Hepatocyte (in vitro differentiated cells): Measurements from ENCODE around the gene PTGDS. TPM values are rescaled to one million over a fixed set of nuclear protein-coding genes. Genes with fewer than 3 reads are reported as not detected.

Experiments
- DNase-seq: peaks from one replicate; pipeline ENCODE4 v3.0.0-alpha.2; 2016; ENCODE audit warnings: low spot score
- H2AFZ ChIP-seq: fragments of 200-600 bp; sonication (generic); 2 replicates; pipeline ENCODE4 v1.6.0; 2016; ENCODE audit warnings: antibody characterized with exemption, mild to moderate bottlenecking
- H3K27ac ChIP-seq: fragments of 200-600 bp; sonication (generic); 2 replicates; pipeline ENCODE4 v1.5.1; 2016; ENCODE audit warnings: mild to moderate bottlenecking
- H3K27me3 ChIP-seq: fragments of 200-600 bp; sonication (generic); 2 replicates; pipeline ENCODE4 v1.6.1; 2016
- H3K36me3 ChIP-seq: fragments of 200-600 bp; sonication (generic); replicated peaks from 2 replicates; pipeline ENCODE4 v1.5.1; 2016; ENCODE audit warnings: low read depth; ENCODE audit not compliant: insufficient read depth
- H3K4me1 ChIP-seq: fragments of 200-600 bp; sonication (generic); 2 replicates; pipeline ENCODE4 v1.5.1; 2016; ENCODE audit warnings: mild to moderate bottlenecking, moderate library complexity; ENCODE audit not compliant: insufficient read depth
- H3K4me2 ChIP-seq: fragments of 200-600 bp; sonication (generic); 2 replicates; pipeline ENCODE4 v1.6.0; 2016
- H3K4me3 ChIP-seq: fragments of 200-600 bp; sonication (generic); 2 replicates; pipeline ENCODE4 v1.5.1; 2016; ENCODE audit warnings: mild to moderate bottlenecking
- H3K79me2 ChIP-seq: fragments of 200-600 bp; sonication (generic); 2 replicates; pipeline ENCODE4 v1.6.0; 2017; ENCODE audit warnings: mild to moderate bottlenecking
- H3K9me2 ChIP-seq: fragments of 200-600 bp; sonication (generic); replicated peaks from 2 replicates; pipeline ENCODE4 v1.6.0; 2017; ENCODE audit warnings: mild to moderate bottlenecking; ENCODE audit not compliant: insufficient read depth
- H3K9me3 ChIP-seq: fragments of 200-600 bp; sonication (generic); 2 replicates; pipeline ENCODE4 v1.5.1; 2016; ENCODE audit warnings: low read depth, mild to moderate bottlenecking
- H4K20me1 ChIP-seq: fragments of 200-600 bp; sonication (generic); 2 replicates; pipeline ENCODE4 v1.6.0; 2016; ENCODE audit warnings: mild to moderate bottlenecking; ENCODE audit not compliant: insufficient read depth, poor library complexity, severe bottlenecking
- EZH2 ChIP-seq: fragments of 200-600 bp; sonication (generic); IDR thresholded peaks from 2 replicates; pipeline ENCODE4 v1.6.1; 2016; ENCODE audit warnings: antibody characterized with exemption, mild to moderate bottlenecking, borderline replicate concordance
- EZH2phosphoT487 ChIP-seq: fragments of 200-600 bp; sonication (generic); IDR thresholded peaks from one replicate; pipeline ENCODE4 v1.6.1; 2018; ENCODE audit warnings: antibody characterized with exemption, mild to moderate bottlenecking, low read depth, moderate library complexity; ENCODE audit not compliant: unreplicated experiment, severe bottlenecking
- WGBS: methylation state at CpG from one replicate; pipeline ENCODE4 v1.1.6; 2016; ENCODE audit warnings: low lambda C conversion rate; ENCODE audit errors: missing lambda C conversion rate; 5-methylcytosine and 5-hydroxymethylcytosine counted together
- polyA plus RNA-seq: library from polyadenylated mRNA; unstranded; fragments of >200 nt; fragmentation: Nextera tagmentation; extraction: Ambion mirVana; gene quantifications from 2 replicates; pipeline ENCODE4 v1.2.1, GENCODE V29; 2016
- total RNA-seq: library from RNA; depleted of rRNA; stranded (reverse); fragments of >200 nt; gene quantifications from 2 replicates; pipeline ENCODE4 v1.2.3, GENCODE V29; 2014
- TF ChIP-seq, protein P1 (sequence below): fragments of 200-600 bp; sonication (generic); IDR thresholded peaks from 2 replicates; pipeline ENCODE4 v1.5.1; 2016; ENCODE audit warnings: antibody characterized with exemption, mild to moderate bottlenecking; ENCODE audit not compliant: poor library complexity

Gene PTGDS
- total and polyA plus RNA-seq, 2 experiments from 2014 or later = 56.0 to 290 TPM

DNA sequence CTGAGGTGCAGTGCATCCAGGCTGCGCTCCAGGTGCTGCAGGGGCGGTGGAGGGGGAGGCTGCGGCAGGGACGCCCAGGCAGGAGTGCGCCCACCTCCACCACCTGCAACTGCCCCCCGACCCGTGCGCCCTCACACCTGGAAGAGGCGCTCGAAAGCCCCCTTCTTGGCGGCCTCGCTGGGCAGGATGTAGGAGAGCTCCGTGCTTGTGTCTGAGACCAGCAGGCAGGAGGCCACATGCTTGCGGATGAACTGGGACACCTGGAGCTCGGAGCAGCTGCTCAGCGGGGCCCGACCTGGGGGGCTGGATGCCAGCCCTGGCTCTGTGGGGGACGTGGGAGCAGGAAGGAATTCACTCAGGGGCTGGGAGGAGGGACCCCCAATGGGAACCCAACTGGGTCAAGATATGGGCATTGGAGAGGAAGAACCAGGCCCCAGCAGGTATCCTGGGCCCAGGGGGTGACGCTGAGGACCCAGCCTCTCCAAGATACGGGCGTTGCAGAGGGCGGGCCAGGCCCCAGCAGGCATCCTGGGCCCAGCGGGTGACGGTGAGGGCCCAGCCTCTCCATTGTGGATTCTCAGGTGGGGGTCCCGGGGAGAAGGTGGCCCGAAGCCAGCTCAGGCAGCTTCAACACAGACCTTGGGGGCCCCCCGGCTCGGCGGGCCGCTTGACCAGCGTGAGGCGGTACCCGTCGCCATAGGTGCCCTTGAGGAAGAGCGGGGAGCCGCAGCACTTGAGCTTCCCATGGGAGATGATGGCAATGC lies 37.7 kb downstream of the PTGDS start:
- no peak for TF ChIP-seq EZH2phosphoT487
- TF ChIP-seq, protein P1, sequence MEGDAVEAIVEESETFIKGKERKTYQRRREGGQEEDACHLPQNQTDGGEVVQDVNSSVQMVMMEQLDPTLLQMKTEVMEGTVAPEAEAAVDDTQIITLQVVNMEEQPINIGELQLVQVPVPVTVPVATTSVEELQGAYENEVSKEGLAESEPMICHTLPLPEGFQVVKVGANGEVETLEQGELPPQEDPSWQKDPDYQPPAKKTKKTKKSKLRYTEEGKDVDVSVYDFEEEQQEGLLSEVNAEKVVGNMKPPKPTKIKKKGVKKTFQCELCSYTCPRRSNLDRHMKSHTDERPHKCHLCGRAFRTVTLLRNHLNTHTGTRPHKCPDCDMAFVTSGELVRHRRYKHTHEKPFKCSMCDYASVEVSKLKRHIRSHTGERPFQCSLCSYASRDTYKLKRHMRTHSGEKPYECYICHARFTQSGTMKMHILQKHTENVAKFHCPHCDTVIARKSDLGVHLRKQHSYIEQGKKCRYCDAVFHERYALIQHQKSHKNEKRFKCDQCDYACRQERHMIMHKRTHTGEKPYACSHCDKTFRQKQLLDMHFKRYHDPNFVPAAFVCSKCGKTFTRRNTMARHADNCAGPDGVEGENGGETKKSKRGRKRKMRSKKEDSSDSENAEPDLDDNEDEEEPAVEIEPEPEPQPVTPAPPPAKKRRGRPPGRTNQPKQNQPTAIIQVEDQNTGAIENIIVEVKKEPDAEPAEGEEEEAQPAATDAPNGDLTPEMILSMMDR = no peak
- TF ChIP-seq EZH2 = no peak
- Histone ChIP-seq H4K20me1 (no peaks in the 10 kb centered on the region), H3K27me3 (no peaks in the 10 kb centered on the region), H3K4me1 (no peaks in the 10 kb centered on the region), H3K27ac (no peak overlapping the region), H3K36me3 (no peaks in the 10 kb centered on the region), H3K4me3 (no peak overlapping the region), H3K79me2 (no peaks in the 10 kb centered on the region), H3K4me2 (no peak overlapping the region), H3K9me3 (no peaks in the 10 kb centered on the region), H3K9me2 (no peaks in the 10 kb centered on the region), H2AFZ (no peak overlapping the region)
- WGBS = 98% methylated on average over 34 of the region's 36 CpGs
- no peak for DNase-seq

DNA sequence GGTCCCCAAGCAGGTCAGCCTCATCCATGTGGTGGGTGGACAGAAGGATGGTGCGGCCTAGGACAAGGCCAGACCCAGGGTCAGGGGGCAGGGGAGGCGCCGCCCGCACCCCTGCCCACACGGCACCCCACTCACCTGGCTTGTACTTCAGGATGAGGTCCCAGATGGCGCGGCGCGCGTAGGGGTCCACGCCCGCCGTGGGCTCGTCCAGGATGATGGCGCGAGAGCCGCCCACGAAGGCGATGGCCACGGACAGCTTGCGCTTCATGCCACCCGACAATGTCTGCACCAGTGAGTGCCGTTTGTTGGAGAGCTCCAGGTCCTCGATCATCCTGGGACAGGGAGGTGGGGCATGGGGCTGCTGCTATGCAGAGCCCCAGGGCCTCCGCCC lies 38.2 kb downstream of the PTGDS start:
- Histone ChIP-seq H3K27me3 (no peaks in the 10 kb centered on the region), H2AFZ (no peak overlapping the region), H3K4me1 (no peaks in the 10 kb centered on the region), H3K36me3 (no peaks in the 10 kb centered on the region), H3K4me2 (no peak overlapping the region), H3K9me2 (no peaks in the 10 kb centered on the region), H3K9me3 (no peaks in the 10 kb centered on the region), H4K20me1 (no peaks in the 10 kb centered on the region), H3K27ac (no peak overlapping the region), H3K4me3 (no peak overlapping the region), H3K79me2 (no peaks in the 10 kb centered on the region)
- DNase-seq = no peak
- WGBS = 98% methylated on average over 16 of the region's 25 CpGs
- TF ChIP-seq EZH2phosphoT487 (no peak), EZH2 (no peak)
- TF ChIP-seq, protein P1 = no peak

DNA sequence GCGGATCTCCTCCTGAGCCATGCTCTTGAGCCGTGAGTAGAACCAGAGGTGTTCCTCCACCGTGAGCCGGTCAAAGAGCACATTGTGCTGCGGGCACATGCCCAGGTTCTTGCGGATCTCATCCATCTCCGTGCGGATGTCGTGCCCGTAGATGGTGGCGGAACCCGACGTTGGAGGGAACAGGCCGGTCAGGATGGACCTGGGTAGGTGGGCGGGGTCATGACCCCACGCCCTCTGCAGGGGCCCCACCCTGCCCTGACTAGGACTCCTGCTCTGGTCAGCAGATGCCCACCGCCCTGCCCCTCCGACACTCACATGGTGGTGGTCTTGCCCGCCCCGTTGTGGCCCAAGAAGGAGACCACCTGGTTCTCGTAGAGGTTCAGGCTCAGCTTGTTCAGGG lies 38.7 kb downstream of the PTGDS start:
- no peaks in the 10 kb centered on the region for H3K9me2 ChIP-seq
- no peaks in the 10 kb centered on the region for H3K4me1 ChIP-seq
- H3K36me3 ChIP-seq = no peaks in the 10 kb centered on the region
- WGBS = 98% methylated on average over 19 of the region's 21 CpGs
- TF ChIP-seq EZH2phosphoT487 (no peak), EZH2 (no peak)
- TF ChIP-seq, protein P1 = no peak
- no peak overlapping the region for H3K4me3 ChIP-seq
- no peaks in the 10 kb centered on the region for H3K27me3 ChIP-seq
- no peaks in the 10 kb centered on the region for H4K20me1 ChIP-seq
- H3K27ac ChIP-seq = no peak overlapping the region
- no peaks in the 10 kb centered on the region for H3K9me3 ChIP-seq
- no peaks in the 10 kb centered on the region for H3K79me2 ChIP-seq
- H3K4me2 ChIP-seq = no peak overlapping the region
- no peak overlapping the region for H2AFZ ChIP-seq
- no peak for DNase-seq
